GM12878 (cell line): ENCODE data around the gene PERM1. TPM values are rescaled to one million over a fixed set of nuclear protein-coding genes. Genes with fewer than 3 reads are reported as not detected.
A peak's percentile ranks its signal among the peaks of the same experiment; 100 is the strongest.

ENCODE experiments used
- BHLHE40 ChIP-seq, 2 experiments: fragments of 450-650 bp in 1 of 2; IDR thresholded peaks; 2 replicates each; pipeline ENCODE4 v1.6.1; 2011 to 2017; ENCODE audit warnings: low read depth in 2 of 2, borderline replicate concordance in 1 of 2, improper control_type of control experiment in 1 of 2, low read length in 1 of 2, mild to moderate bottlenecking in 1 of 2
- CEBPB ChIP-seq, 2 experiments: fragments of 150-350 bp in 1 of 2; IDR thresholded peaks; 2 replicates each; pipeline ENCODE4 v1.6.1; 2012 to 2014; ENCODE audit warnings: low read depth in 2 of 2, low read length in 2 of 2, borderline replicate concordance in 1 of 2, inconsistent platforms in 1 of 2
- CEBPZ ChIP-seq: fragments of 150-350 bp; IDR thresholded peaks from 2 replicates; pipeline ENCODE4 v1.6.1; 2016; ENCODE audit warnings: low read depth, low read length
- CREB1 ChIP-seq: IDR thresholded peaks from 2 replicates; pipeline ENCODE4 v1.6.1; 2012; ENCODE audit warnings: low read depth, mild to moderate bottlenecking, inconsistent platforms
- CTCF ChIP-seq, 3 experiments: IDR thresholded peaks in 2 of 3; conservative IDR thresholded peaks in 1 of 3; 2 replicates each; pipeline ENCODE4 v1.5.1; 2011; ENCODE audit warnings: low read depth in 3 of 3, low read length in 3 of 3, mild to moderate bottlenecking in 3 of 3, control low read depth in 2 of 3, moderate library complexity in 2 of 3, inconsistent platforms in 1 of 3, mixed read lengths in 1 of 3; ENCODE audit not compliant: control insufficient read depth in 2 of 3, insufficient read depth in 1 of 3; ENCODE audit errors: extremely low read depth in 1 of 3
- GABPA ChIP-seq: IDR thresholded peaks from 2 replicates; pipeline ENCODE4 v1.6.1; 2014; ENCODE audit warnings: antibody characterized with exemption, low read depth, mild to moderate bottlenecking, inconsistent platforms
- HDAC6 ChIP-seq: fragments of 200-600 bp; sonication (generic); IDR thresholded peaks from one replicate; pipeline ENCODE4 v1.8.0; 2017; ENCODE audit warnings: antibody characterized with exemption; ENCODE audit not compliant: unreplicated experiment
- JUNB ChIP-seq: IDR thresholded peaks from 2 replicates; pipeline ENCODE4 v1.6.1; 2016; ENCODE audit warnings: antibody characterized with exemption, mild to moderate bottlenecking
- MAX ChIP-seq: IDR thresholded peaks from 2 replicates; pipeline ENCODE4 v1.6.1; 2012; ENCODE audit warnings: low read depth, low read length, improper control_type of control experiment
- MTA3 ChIP-seq: IDR thresholded peaks from 2 replicates; pipeline ENCODE4 v1.6.1; 2012; ENCODE audit warnings: low read length, inconsistent platforms, borderline replicate concordance
- NKRF ChIP-seq: fragments of 450-650 bp; conservative IDR thresholded peaks from 2 replicates; pipeline ENCODE4 v1.6.1; 2017; ENCODE audit warnings: mild to moderate bottlenecking, moderate library complexity
- NR2C1 ChIP-seq: fragments of 450-650 bp; IDR thresholded peaks from 2 replicates; pipeline ENCODE4 v1.6.1; 2017; ENCODE audit warnings: antibody characterized with exemption, mild to moderate bottlenecking, moderate library complexity
- PAX8 ChIP-seq: fragments of 450-650 bp; IDR thresholded peaks from 2 replicates; pipeline ENCODE4 v1.6.1; 2017; ENCODE audit warnings: mild to moderate bottlenecking, moderate library complexity
- TCF7 ChIP-seq: IDR thresholded peaks from 2 replicates; pipeline ENCODE4 v1.6.1; 2014; ENCODE audit warnings: antibody characterized with exemption, borderline replicate concordance
- polyA plus RNA-seq, 11 experiments: library from polyadenylated mRNA; depleted of rRNA in 4 of 11; unstranded in 6 of 11; stranded (reverse) in 5 of 11; fragments of >200 nt; fragmentation: Nextera tagmentation in 4 of 11; fragmentation: Illumina TruSeq in 1 of 11; extraction: Ambion mirVana in 4 of 11; extraction: Trizol in 1 of 11; gene quantifications; 1 replicate in 1 of 11; 2 replicates in 10 of 11; pipeline versions ENCODE4 v1.2.1 to v1.2.3, GENCODE V29; 2011 to 2016; ENCODE audit warnings: inconsistent platforms in 2 of 11, missing spikeins in 2 of 11, low read depth in 1 of 11
- total RNA-seq, 4 experiments: library from RNA; depleted of rRNA in 3 of 4; stranded (reverse); fragments of >200 nt in 3 of 4; fragmentation: Illumina TruSeq in 1 of 4; extraction: Trizol in 1 of 4; gene quantifications; 2 replicates each; pipeline versions ENCODE4 v1.2.1 to v1.2.3, GENCODE V29; 2013 to 2021
- TF ChIP-seq, protein P1 (sequence below): fragments of 450-650 bp; IDR thresholded peaks from 2 replicates; pipeline ENCODE4 v1.6.1; 2014; ENCODE audit warnings: mild to moderate bottlenecking
- TF ChIP-seq, protein P2 (sequence below): fragments of 450-650 bp; formaldehyde crosslinking; IDR thresholded peaks from 2 replicates; pipeline ENCODE4 v1.4.0; 2022; ENCODE audit warnings: mild to moderate bottlenecking, moderate library complexity

PERM1 gene
- total and polyA plus RNA-seq, 10 of the 15 experiments (the other 5 are each of a cell fraction or from before 2014, with no cell fraction given): not detected

DNA sequence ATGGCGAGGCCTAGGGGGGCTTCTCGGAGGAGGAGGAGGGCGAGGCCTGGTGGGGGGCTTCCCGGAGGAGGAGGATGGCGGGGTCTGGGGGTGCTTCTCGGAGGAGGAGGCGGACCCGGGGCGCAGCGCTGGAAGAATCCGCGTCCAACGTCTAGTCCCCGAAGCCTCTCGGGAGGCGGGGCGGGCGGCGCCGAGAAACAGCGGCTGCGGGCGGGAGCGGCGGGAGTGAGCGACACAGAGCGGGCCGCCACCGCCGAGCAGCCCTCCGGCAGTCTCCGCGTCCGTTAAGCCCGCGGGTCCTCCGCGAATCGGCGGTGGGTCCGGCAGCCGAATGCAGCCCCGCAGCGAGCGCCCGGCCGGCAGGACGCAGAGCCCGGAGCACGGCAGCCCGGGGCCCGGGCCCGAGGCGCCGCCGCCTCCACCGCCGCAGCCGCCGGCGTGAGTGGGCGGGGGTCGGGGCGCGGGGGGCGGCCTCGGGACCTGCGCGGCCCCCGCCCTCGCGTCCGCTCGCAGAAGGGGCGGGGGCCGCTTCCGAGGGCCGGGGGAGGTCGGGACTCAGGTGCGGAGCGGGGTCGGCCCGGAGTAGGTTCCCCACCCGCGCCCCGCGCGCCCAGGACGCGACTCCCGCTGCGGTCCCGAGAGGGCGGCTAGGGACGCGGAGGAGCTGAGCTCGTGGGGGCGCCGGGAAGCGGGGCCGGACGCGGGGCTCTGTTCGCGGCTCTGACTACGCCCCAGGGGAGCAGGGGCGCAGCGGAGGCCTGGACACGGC, 21.3 kb downstream of the PERM1 start, which contains the start of gene KLHL17 (continued):
- TF ChIP-seq HDAC6 (no peak), JUNB (no peak), NR2C1 (0 out of 2 replicates have a peak, but pooled peaks have one; percentile 13), TCF7 (no peak), PAX8 (no peak), GABPA (no peak), MAX (0 out of 2 replicates have a peak, but pooled peaks have one; percentile 37), BHLHE40 (IDR thresholded peaks at IDR 0.05; ENCODE audit: borderline replicate concordance in 1 of 2, low read depth in 2 of 2, low read length in 1 of 2) (peak in 1 of 2 experiments; percentile 72; a peak in 2 of 4 replicates), MTA3 (no peak), CEBPB (IDR thresholded peaks at IDR 0.05; ENCODE audit: borderline replicate concordance in 1 of 2, low read depth in 2 of 2, low read length in 2 of 2) (no peak), CTCF (IDR thresholded peaks at IDR 0.05 in 2 of 3, conservative IDR thresholded peaks at IDR 0.05 in 1 of 3; ENCODE audit: control insufficient read depth in 2 of 3, extremely low read depth in 1 of 3, insufficient read depth in 1 of 3, low read depth in 3 of 3, low read length in 3 of 3) (no peak), NKRF (peak; percentile 43), CREB1 (no peak), CEBPZ (no peak)
- TF ChIP-seq, protein P1, sequence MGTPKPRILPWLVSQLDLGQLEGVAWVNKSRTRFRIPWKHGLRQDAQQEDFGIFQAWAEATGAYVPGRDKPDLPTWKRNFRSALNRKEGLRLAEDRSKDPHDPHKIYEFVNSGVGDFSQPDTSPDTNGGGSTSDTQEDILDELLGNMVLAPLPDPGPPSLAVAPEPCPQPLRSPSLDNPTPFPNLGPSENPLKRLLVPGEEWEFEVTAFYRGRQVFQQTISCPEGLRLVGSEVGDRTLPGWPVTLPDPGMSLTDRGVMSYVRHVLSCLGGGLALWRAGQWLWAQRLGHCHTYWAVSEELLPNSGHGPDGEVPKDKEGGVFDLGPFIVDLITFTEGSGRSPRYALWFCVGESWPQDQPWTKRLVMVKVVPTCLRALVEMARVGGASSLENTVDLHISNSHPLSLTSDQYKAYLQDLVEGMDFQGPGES: no peak
- TF ChIP-seq, protein P2, sequence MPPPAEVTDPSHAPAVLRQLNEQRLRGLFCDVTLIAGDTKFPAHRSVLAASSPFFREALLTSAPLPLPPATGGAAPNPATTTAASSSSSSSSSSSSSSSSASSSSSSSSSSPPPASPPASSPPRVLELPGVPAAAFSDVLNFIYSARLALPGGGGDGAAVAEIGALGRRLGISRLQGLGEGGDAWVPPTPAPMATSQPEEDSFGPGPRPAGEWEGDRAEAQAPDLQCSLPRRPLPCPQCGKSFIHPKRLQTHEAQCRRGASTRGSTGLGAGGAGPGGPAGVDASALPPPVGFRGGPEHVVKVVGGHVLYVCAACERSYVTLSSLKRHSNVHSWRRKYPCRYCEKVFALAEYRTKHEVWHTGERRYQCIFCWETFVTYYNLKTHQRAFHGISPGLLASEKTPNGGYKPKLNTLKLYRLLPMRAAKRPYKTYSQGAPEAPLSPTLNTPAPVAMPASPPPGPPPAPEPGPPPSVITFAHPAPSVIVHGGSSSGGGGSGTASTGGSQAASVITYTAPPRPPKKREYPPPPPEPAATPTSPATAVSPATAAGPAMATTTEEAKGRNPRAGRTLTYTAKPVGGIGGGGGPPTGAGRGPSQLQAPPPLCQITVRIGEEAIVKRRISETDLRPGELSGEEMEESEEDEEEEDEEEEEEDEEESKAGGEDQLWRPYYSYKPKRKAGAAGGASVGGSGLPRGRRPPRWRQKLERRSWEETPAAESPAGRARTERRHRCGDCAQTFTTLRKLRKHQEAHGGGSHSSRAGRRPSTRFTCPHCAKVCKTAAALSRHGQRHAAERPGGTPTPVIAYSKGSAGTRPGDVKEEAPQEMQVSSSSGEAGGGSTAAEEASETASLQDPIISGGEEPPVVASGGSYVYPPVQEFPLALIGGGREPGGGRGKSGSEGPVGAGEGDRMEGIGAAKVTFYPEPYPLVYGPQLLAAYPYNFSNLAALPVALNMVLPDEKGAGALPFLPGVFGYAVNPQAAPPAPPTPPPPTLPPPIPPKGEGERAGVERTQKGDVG (CRISPR knock-in tag): no peak
